Forelimb muscle (tissue), 1 donor: ENCODE results near the gene TTC3. TPM values are rescaled to one million over a fixed set of nuclear protein-coding genes. Genes with fewer than 3 reads are reported as not detected.

Experiments
- DNase-seq: peaks from one replicate; pipeline ENCODE4 v3.0.0-alpha.2; 2013; ENCODE audit warnings: low read depth
- polyA plus RNA-seq: library from polyadenylated mRNA; unstranded; fragments of 120-200 nt; gene quantifications from one replicate; pipeline ENCODE4 v1.2.1, GENCODE V29; 2013; ENCODE audit not compliant: insufficient read length

TTC3 gene
- polyA plus RNA-seq, 1 donor: 115 TPM

GRCh38 chr21:37193006-37193405 is 120.0 kb downstream of the TTC3 start:
- no peak for DNase-seq

GRCh38 chr21:37193676-37194075 is 120.6 kb downstream of the TTC3 start:
- DNase-seq: no peak

- DNase-seq: no peak
Observed at GRCh38 chr21:37195059-37195458, 122.0 kb downstream of the TTC3 start.

- no peak for DNase-seq
Observed at GRCh38 chr21:37195610-37196009, 122.6 kb downstream of the TTC3 start.

- no peak for DNase-seq
Observed at GRCh38 chr21:37196847-37197246, 123.8 kb downstream of the TTC3 start.

- DNase-seq: no peak
Observed at GRCh38 chr21:37197746-37198145, 124.7 kb downstream of the TTC3 start.

GRCh38 chr21:37199057-37199924 is 126.2 kb downstream of the TTC3 start:
- no peak for DNase-seq

- no peak for DNase-seq
Observed at GRCh38 chr21:37200641-37201480, 127.8 kb downstream of the TTC3 start.

- DNase-seq: no peak
Observed at GRCh38 chr21:37202221-37203110, 129.4 kb downstream of the TTC3 start.

- no peak for DNase-seq
Observed at GRCh38 chr21:37204580-37204979, 131.5 kb downstream of the TTC3 start.

GRCh38 chr21:37206496-37206895 is 133.4 kb downstream of the TTC3 start:
- no peak for DNase-seq

GRCh38 chr21:37207441-37208009 is 134.5 kb downstream of the TTC3 start:
- DNase-seq: no peak

GRCh38 chr21:37208056-37208721 is 135.1 kb downstream of the TTC3 start:
- DNase-seq: no peak

- no peak for DNase-seq
Observed at GRCh38 chr21:37208741-37209225, 135.7 kb downstream of the TTC3 start.

GRCh38 chr21:37210130-37210529 is 137.1 kb downstream of the TTC3 start:
- no peak for DNase-seq

GRCh38 chr21:37210799-37211198 is 137.7 kb downstream of the TTC3 start:
- no peak for DNase-seq

GRCh38 chr21:37214952-37215351 is 141.9 kb downstream of the TTC3 start:
- no peak for DNase-seq

GRCh38 chr21:37219761-37220432 is 146.8 kb downstream of the TTC3 start:
- no peak for DNase-seq

- DNase-seq: peak; percentile 20
Observed at GRCh38 chr21:37220433-37220980, 147.5 kb downstream of the TTC3 start.
